ENCODE results near the gene PDE4D.

DNA sequence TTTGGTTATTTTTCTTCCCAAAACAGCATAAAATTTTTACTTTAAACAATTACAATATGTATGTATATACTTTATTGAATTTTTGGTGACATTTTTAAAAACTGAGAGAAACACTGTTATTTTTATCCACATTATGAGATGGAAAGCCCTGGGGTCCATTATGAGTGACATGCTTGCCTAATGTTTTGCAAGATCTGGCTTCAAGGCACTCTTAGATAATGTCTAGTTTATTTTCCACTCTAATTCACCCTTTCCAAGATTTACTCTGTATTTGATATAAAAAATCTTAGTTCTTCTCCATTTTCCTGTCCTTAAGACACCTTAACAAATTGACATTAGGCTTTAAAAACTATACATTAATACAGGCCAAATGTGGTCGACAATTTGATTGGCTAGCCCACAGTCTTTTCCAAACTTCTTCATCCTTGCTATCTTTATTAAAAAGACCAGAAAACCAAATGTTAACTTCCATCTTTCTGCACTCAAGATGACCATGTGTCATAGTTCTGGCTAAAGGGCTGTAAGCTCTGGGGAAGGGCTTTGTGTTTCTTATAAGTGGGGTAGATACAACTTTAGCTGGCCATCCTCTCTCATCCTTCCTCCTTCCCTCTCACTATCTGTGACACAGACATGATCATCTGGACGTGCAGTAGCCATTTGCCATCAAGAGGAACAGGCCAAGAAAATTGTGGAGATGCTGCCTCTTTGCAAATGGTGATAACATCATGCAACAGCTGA, 561.1 kb downstream of the PDE4D start:
- TF ChIP-seq, protein P1, sequence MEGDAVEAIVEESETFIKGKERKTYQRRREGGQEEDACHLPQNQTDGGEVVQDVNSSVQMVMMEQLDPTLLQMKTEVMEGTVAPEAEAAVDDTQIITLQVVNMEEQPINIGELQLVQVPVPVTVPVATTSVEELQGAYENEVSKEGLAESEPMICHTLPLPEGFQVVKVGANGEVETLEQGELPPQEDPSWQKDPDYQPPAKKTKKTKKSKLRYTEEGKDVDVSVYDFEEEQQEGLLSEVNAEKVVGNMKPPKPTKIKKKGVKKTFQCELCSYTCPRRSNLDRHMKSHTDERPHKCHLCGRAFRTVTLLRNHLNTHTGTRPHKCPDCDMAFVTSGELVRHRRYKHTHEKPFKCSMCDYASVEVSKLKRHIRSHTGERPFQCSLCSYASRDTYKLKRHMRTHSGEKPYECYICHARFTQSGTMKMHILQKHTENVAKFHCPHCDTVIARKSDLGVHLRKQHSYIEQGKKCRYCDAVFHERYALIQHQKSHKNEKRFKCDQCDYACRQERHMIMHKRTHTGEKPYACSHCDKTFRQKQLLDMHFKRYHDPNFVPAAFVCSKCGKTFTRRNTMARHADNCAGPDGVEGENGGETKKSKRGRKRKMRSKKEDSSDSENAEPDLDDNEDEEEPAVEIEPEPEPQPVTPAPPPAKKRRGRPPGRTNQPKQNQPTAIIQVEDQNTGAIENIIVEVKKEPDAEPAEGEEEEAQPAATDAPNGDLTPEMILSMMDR (IDR thresholded peaks at IDR 0.05) = no peak
- no peak for TF ChIP-seq POLR2A (IDR thresholded peaks at IDR 0.05)
